ENCODE measurements around the gene RESP18.

RESP18 gene

GRCh38 chr2:219369447-219369861, 36.9 kb upstream of the RESP18 start:
- H3K27me3 ChIP-seq (ENCODE audit: control insufficient read depth in 1 of 2, insufficient read depth in 1 of 2, low read length in 2 of 2): no peaks in the 10 kb centered on the region

GRCh38 chr2:219368690-219369191, 36.2 kb upstream of the RESP18 start:
- peaks cover 2% of the 10 kb centered on the region for H3K4me1 ChIP-seq (ENCODE audit: control insufficient read depth, insufficient read depth, low read depth, low read length)
- peak overlapping the region; percentile 50 for H3K9ac ChIP-seq (ENCODE audit: low read length)
- peak overlapping the region in 1 of 2 experiments; percentile 42 for H2BK12ac ChIP-seq (ENCODE audit: low read length in 2 of 2)
- no peak overlapping the region for H4K91ac ChIP-seq (ENCODE audit: low read length)
- no peaks in the 10 kb centered on the region for H3K9me3 ChIP-seq (ENCODE audit: control insufficient read depth, low read length)
- no peaks in the 10 kb centered on the region for H3K79me1 ChIP-seq (replicated peaks; ENCODE audit: low read length, poor library complexity, severe bottlenecking)
- H3K4me3 ChIP-seq (ENCODE audit: insufficient read depth in 1 of 2, low read depth in 1 of 2, low read length in 2 of 2): peak overlapping the region in 1 of 2 experiments; percentile 58
- no peak overlapping the region for H2AFZ ChIP-seq (ENCODE audit: low read depth, low read length)
- H3K14ac ChIP-seq (ENCODE audit: low read length in 2 of 2): no peak overlapping the region
- H2BK15ac ChIP-seq (ENCODE audit: low read depth, poor library complexity, severe bottlenecking): no peak overlapping the region
- H3K23ac ChIP-seq (ENCODE audit: low read length in 2 of 2): no peak overlapping the region
- peak; percentile 88 for DNase-seq
- H3K27me3 ChIP-seq (ENCODE audit: control insufficient read depth in 1 of 2, insufficient read depth in 1 of 2, low read length in 2 of 2): no peaks in the 10 kb centered on the region
- peaks cover 6% of the 10 kb centered on the region in 2 experiments for H3K36me3 ChIP-seq (ENCODE audit: control insufficient read depth in 1 of 2, insufficient read depth in 2 of 2, low read depth in 1 of 2, low read length in 2 of 2)
- H3K18ac ChIP-seq (ENCODE audit: low read depth in 1 of 2, low read length in 2 of 2): peak overlapping the region in 1 of 2 experiments; percentile 49
- no peak overlapping the region for H4K8ac ChIP-seq (ENCODE audit: low read length)
- no peak overlapping the region for H2BK5ac ChIP-seq (ENCODE audit: low read depth, low read length, poor library complexity, severe bottlenecking)
- no peak overlapping the region for H2AK5ac ChIP-seq (ENCODE audit: low read length, severe bottlenecking)
- H3K4ac ChIP-seq (ENCODE audit: low read depth in 1 of 2, low read length in 2 of 2): peak overlapping the region in 1 of 2 experiments; percentile 73
- H2BK120ac ChIP-seq (ENCODE audit: low read depth, low read length): no peak overlapping the region
- peak overlapping the region; percentile 3 for H3K27ac ChIP-seq (ENCODE audit: low read length, poor library complexity, severe bottlenecking)
- WGBS: 44% methylated on average over 1 of the region's 3 CpGs
- no peak overlapping the region for H3K4me2 ChIP-seq (ENCODE audit: low read length, poor library complexity, severe bottlenecking)

More at GRCh38 chr2:219369447-219369861, 36.9 kb upstream of the RESP18 start:
- peak overlapping the region; percentile 9 for H4K8ac ChIP-seq (ENCODE audit: low read length)
- no peak overlapping the region for H2BK5ac ChIP-seq (ENCODE audit: low read depth, low read length, poor library complexity, severe bottlenecking)
- H2BK12ac ChIP-seq (ENCODE audit: low read length in 2 of 2): no peak overlapping the region
- no peak overlapping the region for H2BK15ac ChIP-seq (ENCODE audit: low read depth, poor library complexity, severe bottlenecking)
- no peak overlapping the region for H3K4ac ChIP-seq (ENCODE audit: low read depth in 1 of 2, low read length in 2 of 2)
- no peak overlapping the region for H3K23ac ChIP-seq (ENCODE audit: low read length in 2 of 2)
- no peaks in the 10 kb centered on the region for H3K79me1 ChIP-seq (replicated peaks; ENCODE audit: low read length, poor library complexity, severe bottlenecking)
- no peak overlapping the region for H3K14ac ChIP-seq (ENCODE audit: low read length in 2 of 2)
- no peak overlapping the region for H4K91ac ChIP-seq (ENCODE audit: low read length)
- H3K9ac ChIP-seq (ENCODE audit: low read length): no peak overlapping the region
- H2BK120ac ChIP-seq (ENCODE audit: low read depth, low read length): no peak overlapping the region
- H2AK5ac ChIP-seq (ENCODE audit: low read length, severe bottlenecking): no peak overlapping the region
- no peak overlapping the region for H2AFZ ChIP-seq (ENCODE audit: low read depth, low read length)
- WGBS: 50% methylated on average over 2 of the region's 2 CpGs
- H3K4me2 ChIP-seq (ENCODE audit: low read length, poor library complexity, severe bottlenecking): no peak overlapping the region
- H3K27ac ChIP-seq (ENCODE audit: low read length, poor library complexity, severe bottlenecking): no peak overlapping the region
- no peaks in the 10 kb centered on the region for H3K9me3 ChIP-seq (ENCODE audit: control insufficient read depth, low read length)
- DNase-seq: peak; percentile 81
- H3K18ac ChIP-seq (ENCODE audit: low read depth in 1 of 2, low read length in 2 of 2): peak overlapping the region in 1 of 2 experiments; percentile 5
- no peak overlapping the region for H3K4me3 ChIP-seq (ENCODE audit: insufficient read depth in 1 of 2, low read depth in 1 of 2, low read length in 2 of 2)
- peaks cover 13% of the 10 kb centered on the region in 2 experiments for H3K36me3 ChIP-seq (ENCODE audit: control insufficient read depth in 1 of 2, insufficient read depth in 2 of 2, low read depth in 1 of 2, low read length in 2 of 2)
- peaks cover 2% of the 10 kb centered on the region for H3K4me1 ChIP-seq (ENCODE audit: control insufficient read depth, insufficient read depth, low read depth, low read length)

- peaks cover 24 to 35% of the 10 kb centered on the region in 2 experiments for H3K27me3 ChIP-seq (ENCODE audit: control insufficient read depth in 1 of 2, insufficient read depth in 1 of 2, low read length in 2 of 2)
- WGBS: 34% methylated on average over 3 of the region's 3 CpGs
- H2BK120ac ChIP-seq (ENCODE audit: low read depth, low read length): no peak overlapping the region
- H3K14ac ChIP-seq (ENCODE audit: low read length in 2 of 2): no peak overlapping the region
- no peak overlapping the region for H4K91ac ChIP-seq (ENCODE audit: low read length)
- H2AFZ ChIP-seq (ENCODE audit: low read depth, low read length): no peak overlapping the region
- no peak overlapping the region for H4K8ac ChIP-seq (ENCODE audit: low read length)
- H3K9ac ChIP-seq (ENCODE audit: low read length): peak overlapping the region; percentile 35
- H3K27ac ChIP-seq (ENCODE audit: low read length, poor library complexity, severe bottlenecking): no peak overlapping the region
- H2BK12ac ChIP-seq (ENCODE audit: low read length in 2 of 2): no peak overlapping the region
- no peaks in the 10 kb centered on the region for H3K79me1 ChIP-seq (replicated peaks; ENCODE audit: low read length, poor library complexity, severe bottlenecking)
- peak overlapping the region in 1 of 2 experiments; percentile 17 for H3K4me3 ChIP-seq (ENCODE audit: insufficient read depth in 1 of 2, low read depth in 1 of 2, low read length in 2 of 2)
- no peak overlapping the region for H3K4ac ChIP-seq (ENCODE audit: low read depth in 1 of 2, low read length in 2 of 2)
- no peak overlapping the region for H2BK15ac ChIP-seq (ENCODE audit: low read depth, poor library complexity, severe bottlenecking)
- H3K23ac ChIP-seq (ENCODE audit: low read length in 2 of 2): no peak overlapping the region
- no peak overlapping the region for H2AK5ac ChIP-seq (ENCODE audit: low read length, severe bottlenecking)
- no peak overlapping the region for H3K4me2 ChIP-seq (ENCODE audit: low read length, poor library complexity, severe bottlenecking)
- peaks cover 11% of the 10 kb centered on the region for H3K4me1 ChIP-seq (ENCODE audit: control insufficient read depth, insufficient read depth, low read depth, low read length)
- no peak overlapping the region for H3K18ac ChIP-seq (ENCODE audit: low read depth in 1 of 2, low read length in 2 of 2)
- no peak overlapping the region for H2BK5ac ChIP-seq (ENCODE audit: low read depth, low read length, poor library complexity, severe bottlenecking)
- DNase-seq: peak; percentile 92
- H3K9me3 ChIP-seq (ENCODE audit: control insufficient read depth, low read length): no peaks in the 10 kb centered on the region
- H3K36me3 ChIP-seq (ENCODE audit: control insufficient read depth in 1 of 2, insufficient read depth in 2 of 2, low read depth in 1 of 2, low read length in 2 of 2): no peaks in the 10 kb centered on the region
Observed at GRCh38 chr2:219362524-219363164, 30.1 kb upstream of the RESP18 start.

- DNase-seq: no peak
- Histone ChIP-seq H3K4me2 (ENCODE audit: low read length, poor library complexity, severe bottlenecking) (no peak overlapping the region), H3K9me3 (ENCODE audit: control insufficient read depth, low read length) (no peaks in the 10 kb centered on the region), H3K4me1 (ENCODE audit: control insufficient read depth, insufficient read depth, low read depth, low read length) (peaks cover 11% of the 10 kb centered on the region), H3K36me3 (ENCODE audit: control insufficient read depth in 1 of 2, insufficient read depth in 2 of 2, low read depth in 1 of 2, low read length in 2 of 2) (no peaks in the 10 kb centered on the region), H2BK120ac (ENCODE audit: low read depth, low read length) (no peak overlapping the region), H3K27ac (ENCODE audit: low read length, poor library complexity, severe bottlenecking) (no peak overlapping the region), H3K14ac (ENCODE audit: low read length in 2 of 2) (no peak overlapping the region), H3K18ac (ENCODE audit: low read depth in 1 of 2, low read length in 2 of 2) (no peak overlapping the region), H3K9ac (ENCODE audit: low read length) (no peak overlapping the region), H2BK15ac (ENCODE audit: low read depth, poor library complexity, severe bottlenecking) (no peak overlapping the region), H2AFZ (ENCODE audit: low read depth, low read length) (no peak overlapping the region), H3K79me1 (replicated peaks; ENCODE audit: low read length, poor library complexity, severe bottlenecking) (no peaks in the 10 kb centered on the region), H4K8ac (ENCODE audit: low read length) (no peak overlapping the region), H3K23ac (ENCODE audit: low read length in 2 of 2) (no peak overlapping the region), H3K4ac (ENCODE audit: low read depth in 1 of 2, low read length in 2 of 2) (no peak overlapping the region), H2AK5ac (ENCODE audit: low read length, severe bottlenecking) (no peak overlapping the region), H2BK12ac (ENCODE audit: low read length in 2 of 2) (no peak overlapping the region), H4K91ac (ENCODE audit: low read length) (no peak overlapping the region), H2BK5ac (ENCODE audit: low read depth, low read length, poor library complexity, severe bottlenecking) (no peak overlapping the region), H3K27me3 (ENCODE audit: control insufficient read depth in 1 of 2, insufficient read depth in 1 of 2, low read length in 2 of 2) (peaks cover 30 to 39% of the 10 kb centered on the region in 2 experiments), H3K4me3 (ENCODE audit: insufficient read depth in 1 of 2, low read depth in 1 of 2, low read length in 2 of 2) (no peak overlapping the region)
- 97% methylated on average over 5 of the region's 5 CpGs for WGBS
Observed at GRCh38 chr2:219362072-219362471, 29.5 kb upstream of the RESP18 start.

All from mesenchymal stem cell (in vitro differentiated cells and primary cell).